Uterus (tissue), 2 donors: ENCODE measurements around the gene CKAP4.

Experiments used
- POLR2A ChIP-seq, 2 donors: fragments of 450-650 bp; IDR thresholded peaks; one replicate each; pipeline ENCODE4 v1.6.1; 2016; ENCODE audit warnings: antibody characterized with exemption in 2 of 2, mild to moderate bottlenecking in 1 of 2, moderate library complexity in 1 of 2
- TF ChIP-seq, protein P1 (sequence below), 4 experiments: fragments of 200-600 bp in 2 of 4; fragments of 450-650 bp in 2 of 4; sonication (generic) in 2 of 4; IDR thresholded peaks; one replicate each; pipeline ENCODE4 v1.5.1; 2016 to 2019; ENCODE audit warnings: antibody characterized with exemption in 4 of 4, mild to moderate bottlenecking in 2 of 4, moderate library complexity in 1 of 4

GRCh38 chr12:106296179-106296877 lies 48.5 kb upstream of the CKAP4 start:
- TF ChIP-seq, protein P1, sequence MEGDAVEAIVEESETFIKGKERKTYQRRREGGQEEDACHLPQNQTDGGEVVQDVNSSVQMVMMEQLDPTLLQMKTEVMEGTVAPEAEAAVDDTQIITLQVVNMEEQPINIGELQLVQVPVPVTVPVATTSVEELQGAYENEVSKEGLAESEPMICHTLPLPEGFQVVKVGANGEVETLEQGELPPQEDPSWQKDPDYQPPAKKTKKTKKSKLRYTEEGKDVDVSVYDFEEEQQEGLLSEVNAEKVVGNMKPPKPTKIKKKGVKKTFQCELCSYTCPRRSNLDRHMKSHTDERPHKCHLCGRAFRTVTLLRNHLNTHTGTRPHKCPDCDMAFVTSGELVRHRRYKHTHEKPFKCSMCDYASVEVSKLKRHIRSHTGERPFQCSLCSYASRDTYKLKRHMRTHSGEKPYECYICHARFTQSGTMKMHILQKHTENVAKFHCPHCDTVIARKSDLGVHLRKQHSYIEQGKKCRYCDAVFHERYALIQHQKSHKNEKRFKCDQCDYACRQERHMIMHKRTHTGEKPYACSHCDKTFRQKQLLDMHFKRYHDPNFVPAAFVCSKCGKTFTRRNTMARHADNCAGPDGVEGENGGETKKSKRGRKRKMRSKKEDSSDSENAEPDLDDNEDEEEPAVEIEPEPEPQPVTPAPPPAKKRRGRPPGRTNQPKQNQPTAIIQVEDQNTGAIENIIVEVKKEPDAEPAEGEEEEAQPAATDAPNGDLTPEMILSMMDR (IDR thresholded peaks at IDR 0.05): no peak
- TF ChIP-seq POLR2A (IDR thresholded peaks at IDR 0.05): no peak
